Natural killer cell treated with Interleukin-12 subunit alpha and Interleukin-12 subunit beta and Interleukin-15 and Interleukin-18, amount 100 ng/mL, for 72 hours (primary cell): Measurements from ENCODE around the gene SCAMP3. TPM values are rescaled to one million over a fixed set of nuclear protein-coding genes. Genes with fewer than 3 reads are reported as not detected.
A peak's percentile ranks its signal among the peaks of the same experiment; 100 is the strongest.
"Not testable (repeated sequence)": the region's sequence is repeated elsewhere in the genome, so short reads cannot be mapped to it uniquely, and the experiment has no call there.

Experiments
- ATAC-seq, 2 donors: fragments of 150-1000 bp; cut with Tn5 transposase in 1 of 2; sonication (Bioruptor Pico), chemical (Tn5 transposase) in 1 of 2; 2 replicates each; pipeline ENCODE4 v1.10.0; 2021
- DNase-seq: peaks from one replicate; pipeline ENCODE4 v3.0.0; 2022; ENCODE audit warnings: low spot score
- H3K27ac Mint-ChIP-seq, 2 donors: 1 replicate in 1 of 2; 2 replicates in 1 of 2; pipeline ENCODE4 v1.8.0; 2022; ENCODE audit warnings: mixed read lengths in 2 of 2, mild to moderate bottlenecking in 1 of 2, moderate library complexity in 1 of 2
- H3K27me3 Mint-ChIP-seq, 2 donors: 1 replicate in 1 of 2; 2 replicates in 1 of 2; pipeline ENCODE4 v1.8.0; 2022; ENCODE audit warnings: mixed read lengths in 2 of 2
- H3K36me3 Mint-ChIP-seq: one replicate; pipeline ENCODE4 v1.8.0; 2022; ENCODE audit warnings: mixed read lengths
- H3K4me1 Mint-ChIP-seq, 2 donors: 1 replicate in 1 of 2; 2 replicates in 1 of 2; pipeline ENCODE4 v1.8.0; 2022; ENCODE audit warnings: low read depth in 2 of 2, mixed read lengths in 2 of 2, mild to moderate bottlenecking in 1 of 2
- H3K4me3 Mint-ChIP-seq: one replicate; pipeline ENCODE4 v1.8.0; 2022; ENCODE audit warnings: mixed read lengths
- H3K9me3 Mint-ChIP-seq: 2 replicates; pipeline ENCODE4 v1.8.0; 2022; ENCODE audit warnings: mixed read lengths
- total RNA-seq, 2 donors: library from RNA; stranded (reverse); gene quantifications; one replicate each; pipeline ENCODE4 v1.2.3, GENCODE V29; 2022

SCAMP3 gene
- total RNA-seq, 2 donors from 2014 or later, result 134 to 169 TPM

GRCh38 chr1:155241069-155241679 is 21.0 kb downstream of the SCAMP3 start:
- peaks cover 3% of the 10 kb centered on the region for H3K9me3 Mint-ChIP-seq
- H3K36me3 Mint-ChIP-seq, result peaks cover 6% of the 10 kb centered on the region
- DNase-seq (peak; percentile 82), ATAC-seq (peak; percentile 35 to 64)
- H3K27ac Mint-ChIP-seq, result peak overlapping the region; percentile 76 to 98
- peaks cover 37 to 45% of the 10 kb centered on the region in 2 donors for H3K4me1 Mint-ChIP-seq
- peak overlapping the region; percentile 95 for H3K4me3 Mint-ChIP-seq
- H3K27me3 Mint-ChIP-seq, result no peaks in the 10 kb centered on the region

DNA sequence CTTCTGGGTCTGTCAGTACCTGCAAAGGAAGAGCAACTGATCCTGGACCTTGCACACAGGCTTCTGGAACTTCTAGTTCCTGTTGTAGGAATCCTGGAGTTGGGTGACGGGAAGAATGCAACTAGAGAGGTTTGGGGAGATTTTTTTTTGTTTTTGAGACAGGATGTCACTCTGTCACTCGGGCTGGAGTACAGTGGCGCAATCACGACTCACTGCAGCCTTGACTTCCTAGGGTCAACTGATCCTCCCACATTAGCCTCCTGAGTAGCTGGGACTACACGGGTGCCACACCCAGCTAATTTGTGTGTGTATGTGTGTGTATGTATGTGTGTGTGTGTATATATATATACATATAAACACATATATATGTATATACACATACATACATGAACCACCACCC is 25.7 kb downstream of the SCAMP3 start:
- Mint-ChIP-seq H3K27me3 (no peaks in the 10 kb centered on the region), H3K27ac (peak overlapping the region; percentile 20 to 28), H3K4me1 (peaks cover 20 to 21% of the 10 kb centered on the region in 2 donors), H3K9me3 (no peaks in the 10 kb centered on the region), H3K36me3 (no peaks in the 10 kb centered on the region), H3K4me3 (no peak overlapping the region)
- DNase-seq (no peak), ATAC-seq (no peak)

DNA sequence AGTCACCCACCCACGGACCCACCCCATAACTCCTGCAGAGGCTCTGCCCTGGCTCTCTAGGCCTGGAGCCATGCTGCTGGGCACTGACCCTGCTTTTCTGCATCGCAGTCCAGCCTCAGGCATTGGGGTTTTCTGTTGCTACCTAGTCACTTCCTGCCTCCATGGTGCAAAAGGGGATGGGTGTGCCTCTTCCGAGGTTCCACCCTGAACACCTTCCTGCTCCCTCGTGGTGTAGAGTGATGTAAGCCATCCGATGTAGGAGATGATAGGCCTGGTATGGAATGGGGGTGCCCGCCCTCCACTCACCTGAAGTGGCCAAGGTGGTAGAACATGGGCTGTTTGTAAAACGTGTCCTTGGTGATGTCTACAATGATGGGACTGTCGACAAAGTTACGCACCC is 26.8 kb downstream of the SCAMP3 start:
- not testable (repeated sequence) for H3K27me3 Mint-ChIP-seq, DNase-seq, H3K36me3 Mint-ChIP-seq, H3K4me3 Mint-ChIP-seq, ATAC-seq, H3K9me3 Mint-ChIP-seq
- Mint-ChIP-seq H3K27ac (peak overlapping the region in 1 of 2 donors; percentile 20), H3K4me1 (peaks cover 9 to 11% of the 10 kb centered on the region in 2 donors)

DNA sequence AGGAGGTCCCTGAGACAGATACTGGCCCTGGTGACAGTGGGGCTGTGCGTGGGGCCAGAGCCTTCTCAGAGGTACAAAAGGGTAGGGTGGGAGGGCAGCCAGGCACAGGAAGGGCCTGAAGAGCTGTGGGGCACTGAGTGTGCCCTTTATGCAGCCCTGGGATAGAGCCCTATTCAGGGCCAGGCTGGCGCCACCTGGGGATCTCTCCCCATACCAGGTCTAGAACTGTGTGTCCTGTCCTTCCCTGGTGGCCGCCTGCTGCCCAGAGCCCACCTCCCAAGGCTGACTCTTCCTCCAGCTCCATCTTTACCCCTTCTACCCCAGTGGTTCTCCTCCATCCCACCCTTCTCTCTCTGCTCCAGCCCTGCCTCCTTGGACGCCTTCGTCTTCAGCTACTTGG is 28.7 kb downstream of the SCAMP3 start:
- DNase-seq, H3K4me3 Mint-ChIP-seq, H3K36me3 Mint-ChIP-seq, H3K27ac Mint-ChIP-seq, H3K27me3 Mint-ChIP-seq, H3K9me3 Mint-ChIP-seq, ATAC-seq: not testable (repeated sequence)
- peaks cover 12 to 15% of the 10 kb centered on the region in 2 donors for H3K4me1 Mint-ChIP-seq

- H3K27ac Mint-ChIP-seq, H3K36me3 Mint-ChIP-seq, DNase-seq, H3K9me3 Mint-ChIP-seq, H3K27me3 Mint-ChIP-seq, H3K4me3 Mint-ChIP-seq, ATAC-seq: not testable (repeated sequence)
- H3K4me1 Mint-ChIP-seq, result peaks cover 19 to 23% of the 10 kb centered on the region in 2 donors
Observed at GRCh38 chr1:155232001-155232978, 29.9 kb downstream of the SCAMP3 start.

DNA sequence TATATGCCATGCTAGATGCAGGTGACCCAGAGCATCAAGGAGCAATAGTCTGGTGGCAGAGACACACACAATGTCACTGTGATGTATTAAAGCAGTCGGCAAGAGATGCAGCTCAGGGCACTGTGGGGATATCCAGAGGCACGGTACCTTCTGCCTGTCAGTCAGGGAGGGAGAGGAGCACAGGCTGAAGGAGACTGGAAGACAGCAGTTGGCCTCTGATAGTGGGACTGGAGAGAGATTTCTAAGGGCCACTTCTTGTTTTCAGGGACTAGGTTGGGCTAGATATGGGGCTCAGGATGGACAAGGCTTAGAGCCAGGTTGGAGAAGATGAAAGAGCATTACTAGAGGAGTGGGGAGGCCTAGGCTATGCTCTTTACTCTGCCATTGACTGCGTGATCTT is 30.9 kb downstream of the SCAMP3 start:
- Mint-ChIP-seq H3K27ac (peak overlapping the region in 1 of 2 donors; percentile 20), H3K4me1 (peaks cover 20 to 28% of the 10 kb centered on the region in 2 donors)
- H3K9me3 Mint-ChIP-seq, ATAC-seq, H3K4me3 Mint-ChIP-seq, H3K36me3 Mint-ChIP-seq, DNase-seq, H3K27me3 Mint-ChIP-seq: not testable (repeated sequence)

GRCh38 chr1:155228096-155228427 is 34.1 kb downstream of the SCAMP3 start:
- H3K36me3 Mint-ChIP-seq, result no peaks in the 10 kb centered on the region
- peak overlapping the region; percentile 98 for H3K4me3 Mint-ChIP-seq
- H3K4me1 Mint-ChIP-seq, result peaks cover 23 to 27% of the 10 kb centered on the region in 2 donors
- H3K27me3 Mint-ChIP-seq, result no peaks in the 10 kb centered on the region
- ATAC-seq, result no peak
- no peak for DNase-seq
- H3K27ac Mint-ChIP-seq, result peak overlapping the region; percentile 91 to 94
- H3K9me3 Mint-ChIP-seq, result no peaks in the 10 kb centered on the region

DNA sequence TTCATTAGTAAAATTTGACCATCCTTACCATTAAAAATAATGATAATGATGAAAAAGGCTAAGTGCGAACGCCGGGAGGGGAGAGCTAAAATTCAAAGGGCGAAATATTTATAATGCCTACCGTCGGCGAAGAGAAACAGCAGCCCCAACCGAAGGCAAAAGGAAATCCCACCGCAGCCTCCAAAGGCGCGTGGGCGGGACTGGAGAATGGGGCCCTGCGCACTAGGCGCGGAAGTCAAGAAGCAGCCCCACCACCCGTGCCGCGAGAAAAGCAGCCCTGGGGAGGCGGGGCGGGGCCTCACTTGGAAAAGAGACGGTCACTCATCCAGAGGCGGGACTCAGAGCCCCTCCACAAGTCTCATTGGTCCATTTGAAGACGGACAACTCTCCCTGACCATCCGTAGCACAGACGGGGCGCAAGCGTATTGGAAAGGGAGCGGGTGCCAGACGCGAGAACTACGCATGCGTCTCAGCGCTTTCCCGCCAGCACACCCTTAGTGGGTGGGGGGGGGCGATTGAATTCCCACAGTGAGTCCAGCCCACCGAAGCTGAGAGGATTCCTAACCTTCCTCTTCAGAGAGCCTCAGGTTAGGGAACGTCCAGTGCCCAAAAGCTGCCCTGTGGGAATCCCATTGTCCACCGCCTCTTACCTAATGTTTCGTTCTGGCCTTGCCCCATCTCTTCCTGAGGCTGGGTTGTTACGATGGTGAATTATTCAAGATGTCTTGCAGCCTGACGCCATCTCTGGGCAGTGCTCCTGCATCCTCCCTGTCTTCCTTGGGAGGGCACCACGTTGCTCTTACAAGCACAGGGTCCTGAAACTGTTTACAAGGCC is 34.7 kb downstream of the SCAMP3 start:
- Mint-ChIP-seq H3K4me3 (peak overlapping the region; percentile 98), H3K27ac (peak overlapping the region; percentile 91 to 94), H3K36me3 (no peaks in the 10 kb centered on the region), H3K4me1 (peaks cover 23 to 27% of the 10 kb centered on the region in 2 donors), H3K9me3 (no peaks in the 10 kb centered on the region), H3K27me3 (no peaks in the 10 kb centered on the region)
- DNase-seq (peak; percentile 99), ATAC-seq (peak; percentile 98 to 99)

GRCh38 chr1:155226910-155227260 is 35.3 kb downstream of the SCAMP3 start:
- Mint-ChIP-seq H3K4me1 (peaks cover 23 to 27% of the 10 kb centered on the region in 2 donors), H3K27ac (peak overlapping the region; percentile 91 to 94), H3K4me3 (peak overlapping the region; percentile 98), H3K36me3 (no peaks in the 10 kb centered on the region), H3K9me3 (no peaks in the 10 kb centered on the region), H3K27me3 (no peaks in the 10 kb centered on the region)
- peak; percentile 45 to 52 for ATAC-seq
- no peak for DNase-seq

DNA sequence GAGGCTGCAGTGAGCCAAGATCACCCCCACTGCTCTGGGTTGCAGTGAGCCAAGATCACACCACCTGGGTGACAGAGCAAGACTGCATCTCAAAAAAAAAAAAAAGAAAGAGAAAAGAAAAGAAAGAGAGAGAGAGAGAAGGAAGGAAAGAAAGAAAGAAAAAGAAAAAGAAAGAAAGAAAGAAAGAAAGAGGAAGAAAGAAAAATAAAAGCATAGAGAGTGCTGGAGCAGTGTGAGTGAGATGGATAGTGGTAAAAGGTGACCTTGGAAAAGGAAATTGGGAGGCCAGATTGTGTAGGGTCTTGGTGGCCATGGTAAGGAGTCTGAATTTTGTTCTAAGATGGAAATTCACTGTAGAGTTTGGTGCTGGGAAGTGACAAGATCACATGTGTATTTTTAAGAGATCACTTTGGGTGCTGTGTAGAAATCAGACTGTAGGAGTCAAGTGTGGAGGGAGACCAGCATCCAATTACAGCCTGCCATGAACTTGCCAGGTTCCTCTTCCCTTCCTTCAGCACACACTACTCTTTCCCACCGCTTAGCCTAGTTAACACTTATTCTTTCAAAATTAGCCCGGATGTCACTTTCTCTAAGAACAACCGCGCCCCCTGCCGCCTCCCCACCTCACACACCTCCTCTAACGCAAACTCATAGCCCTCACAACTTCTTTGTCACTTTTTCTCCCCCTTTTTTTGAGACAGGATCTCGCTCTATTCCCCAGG is 35.8 kb downstream of the SCAMP3 start:
- peak overlapping the region; percentile 91 to 94 for H3K27ac Mint-ChIP-seq
- DNase-seq (peak; percentile 75), ATAC-seq (peak; percentile 56 to 61)
- peak overlapping the region; percentile 98 for H3K4me3 Mint-ChIP-seq
- H3K36me3 Mint-ChIP-seq, result no peaks in the 10 kb centered on the region
- H3K4me1 Mint-ChIP-seq, result peaks cover 23 to 27% of the 10 kb centered on the region in 2 donors
- no peaks in the 10 kb centered on the region for H3K27me3 Mint-ChIP-seq
- no peaks in the 10 kb centered on the region for H3K9me3 Mint-ChIP-seq

DNA sequence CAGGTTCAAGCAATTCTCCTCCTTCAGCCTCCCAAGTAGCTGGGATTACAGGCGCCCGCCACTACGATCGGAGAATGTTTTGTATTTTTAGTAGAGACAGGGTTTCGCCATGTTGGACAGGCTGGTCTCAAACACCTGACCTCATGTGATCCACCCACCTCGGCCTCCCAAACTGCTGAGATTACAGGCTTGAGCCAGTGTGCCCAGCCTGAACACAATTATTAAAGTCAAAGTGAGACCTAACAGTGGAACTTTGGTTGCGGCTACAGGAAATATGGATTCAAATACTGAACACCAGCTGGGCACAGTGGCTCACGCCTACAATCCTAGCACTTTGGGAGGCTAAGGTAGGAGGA is 36.8 kb downstream of the SCAMP3 start:
- H3K9me3 Mint-ChIP-seq, H3K36me3 Mint-ChIP-seq, ATAC-seq, DNase-seq, H3K27me3 Mint-ChIP-seq: not testable (repeated sequence)
- peak overlapping the region; percentile 98 for H3K4me3 Mint-ChIP-seq
- peaks cover 26 to 27% of the 10 kb centered on the region in 2 donors for H3K4me1 Mint-ChIP-seq
- H3K27ac Mint-ChIP-seq, result peak overlapping the region in 1 of 2 donors; percentile 94

DNA sequence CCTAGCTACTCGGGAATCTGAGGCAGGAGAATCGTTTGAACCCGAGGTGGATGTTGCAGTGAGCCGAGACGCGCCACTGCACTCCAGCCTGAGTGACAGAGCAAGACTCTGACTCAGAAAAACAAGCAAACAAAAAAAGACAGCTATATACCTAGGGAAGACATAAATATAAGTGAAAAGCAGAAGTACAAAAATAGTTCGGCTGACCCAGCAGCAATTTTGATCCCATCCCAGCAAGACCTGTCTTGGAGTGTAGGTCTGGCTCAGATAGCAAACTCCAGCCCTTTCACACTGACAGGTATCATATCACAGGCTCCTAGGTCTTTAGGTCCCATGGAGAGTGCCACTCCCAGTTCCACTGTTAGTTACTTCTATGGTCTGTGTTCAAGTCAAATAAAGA is 39.1 kb downstream of the SCAMP3 start:
- Mint-ChIP-seq H3K4me3 (no peak overlapping the region), H3K4me1 (peaks cover 37 to 40% of the 10 kb centered on the region in 2 donors), H3K36me3 (no peaks in the 10 kb centered on the region), H3K9me3 (peaks cover 2% of the 10 kb centered on the region), H3K27me3 (no peaks in the 10 kb centered on the region), H3K27ac (no peak overlapping the region)
- no peak for DNase-seq
- no peak for ATAC-seq
